ENCODE data around the gene FRMPD1.

The FRMPD1 gene

DNA sequence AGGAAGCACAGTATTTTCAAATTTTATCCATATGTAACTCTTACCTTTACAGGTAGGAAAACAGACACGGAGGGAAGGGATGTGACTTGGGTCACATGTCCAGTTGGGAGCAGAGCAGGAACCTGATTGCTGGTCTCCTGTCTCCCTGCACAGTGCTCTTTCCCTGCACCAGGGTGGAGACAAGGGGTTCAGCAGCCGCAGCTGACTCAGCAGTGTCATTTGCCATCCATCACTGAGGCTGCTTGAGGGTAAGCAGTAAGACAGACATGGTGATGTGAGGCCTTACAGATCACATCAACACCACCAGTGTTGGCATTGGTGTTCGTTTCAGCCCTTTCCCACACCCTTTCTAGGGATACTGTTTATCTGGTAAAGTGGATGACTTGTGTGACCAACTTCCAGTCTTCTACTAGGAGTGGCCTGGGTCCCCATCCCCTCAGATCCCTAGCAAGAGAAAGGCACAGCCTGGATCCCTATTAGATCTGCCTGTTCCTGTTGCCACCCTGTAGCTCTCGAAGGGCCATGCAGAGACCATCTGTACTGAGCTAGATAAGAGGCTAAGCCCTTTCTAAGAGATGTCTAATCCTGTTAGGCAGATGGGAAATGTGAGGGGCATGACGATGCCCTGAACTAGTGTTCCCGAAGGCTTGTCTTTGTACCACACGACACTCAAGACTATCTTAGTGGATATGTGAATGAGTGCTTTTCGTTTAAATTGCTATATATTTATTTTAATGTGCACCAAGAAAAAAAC is 29.1 kb downstream of the FRMPD1 start:
- no peak for DNase-seq (ENCODE audit: low read depth in 2 of 2)

DNA sequence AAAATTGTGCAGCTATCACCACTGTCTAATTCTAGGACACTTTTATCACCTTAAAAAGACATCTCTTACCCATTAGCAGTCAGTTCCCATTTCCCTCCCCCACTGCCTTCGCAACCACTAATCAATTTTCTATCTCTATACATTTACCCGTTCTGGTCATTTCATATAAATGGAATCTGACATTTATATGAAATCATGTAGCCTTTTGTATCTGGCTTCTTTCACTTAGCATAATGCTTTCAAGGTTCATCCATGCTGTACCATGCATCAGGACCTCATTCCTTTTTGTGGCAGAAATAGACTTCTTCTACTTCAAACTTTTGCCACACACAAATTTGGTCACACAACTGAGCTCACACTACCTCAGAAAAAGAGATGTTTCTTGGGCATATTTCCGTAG is 32.2 kb downstream of the FRMPD1 start:
- DNase-seq (ENCODE audit: low read depth in 2 of 2) = no peak

DNA sequence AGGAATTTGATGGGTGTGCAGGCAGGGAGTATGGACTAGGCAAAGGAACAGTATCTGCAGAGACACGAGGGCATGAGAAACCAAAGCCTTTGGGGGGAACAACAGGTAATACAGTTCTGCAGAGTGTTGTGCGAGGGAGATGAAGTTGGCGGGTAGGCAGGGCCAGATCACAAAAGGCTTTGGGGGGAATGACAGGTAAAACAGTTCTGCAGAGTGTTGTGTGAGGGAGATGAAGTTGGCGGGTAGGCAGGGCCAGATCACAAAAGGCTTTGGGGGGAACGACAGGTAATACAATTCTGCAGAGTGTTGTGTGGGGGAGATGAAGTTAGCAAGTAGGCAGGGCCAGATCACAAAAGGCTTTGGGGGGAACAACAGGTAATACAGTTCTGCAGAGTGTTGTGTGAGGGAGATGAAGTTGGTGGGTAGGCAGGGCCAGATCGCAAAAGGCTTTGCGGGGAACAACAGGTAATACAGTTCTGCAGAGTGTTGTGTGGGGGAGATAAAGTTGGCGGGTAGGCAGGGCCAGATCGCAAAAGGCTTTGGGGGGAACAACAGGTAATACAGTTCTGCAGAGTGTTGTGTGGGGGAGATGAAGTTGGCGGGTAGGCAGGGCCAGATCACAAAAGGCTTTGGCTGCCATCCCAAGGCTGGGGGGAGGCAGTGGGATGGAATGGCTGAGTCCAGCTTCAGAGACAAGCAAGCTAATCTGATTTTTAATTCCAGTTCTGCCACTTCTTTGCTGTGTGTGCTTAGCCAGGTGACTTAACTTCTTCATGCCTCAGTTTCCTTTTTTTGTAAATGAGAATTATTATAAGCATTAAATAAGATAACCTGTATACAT is 33.0 kb downstream of the FRMPD1 start:
- DNase-seq (ENCODE audit: low read depth in 2 of 2) = no peak

DNA sequence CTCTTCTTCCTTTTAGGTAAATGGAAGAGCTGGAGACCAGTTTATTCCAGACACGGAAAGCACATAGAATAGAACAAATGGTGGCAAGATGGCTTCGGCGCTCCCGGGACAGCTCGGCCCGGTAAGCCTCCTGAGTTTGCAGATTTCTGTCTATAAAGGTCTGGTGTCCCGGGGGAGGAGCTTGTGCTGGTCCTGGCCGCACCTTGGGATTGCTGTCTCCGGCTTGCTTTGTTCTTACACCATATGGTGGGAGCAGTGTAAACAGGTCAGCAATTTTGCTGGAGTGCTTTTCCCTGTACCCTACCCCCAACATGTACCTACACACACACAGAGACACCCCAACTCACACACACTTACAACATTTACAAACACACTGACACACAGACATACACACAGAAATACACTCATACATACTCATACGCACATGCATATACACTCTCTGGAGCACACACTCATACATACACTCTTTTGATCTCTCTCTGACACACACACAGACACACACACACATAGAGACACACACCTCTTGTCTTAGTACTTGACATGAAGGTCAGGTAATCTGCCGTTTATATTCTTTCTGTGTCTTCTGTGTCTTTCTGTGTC is 42.0 kb downstream of the FRMPD1 start:
- no peak for DNase-seq (ENCODE audit: low read depth in 2 of 2)

DNA sequence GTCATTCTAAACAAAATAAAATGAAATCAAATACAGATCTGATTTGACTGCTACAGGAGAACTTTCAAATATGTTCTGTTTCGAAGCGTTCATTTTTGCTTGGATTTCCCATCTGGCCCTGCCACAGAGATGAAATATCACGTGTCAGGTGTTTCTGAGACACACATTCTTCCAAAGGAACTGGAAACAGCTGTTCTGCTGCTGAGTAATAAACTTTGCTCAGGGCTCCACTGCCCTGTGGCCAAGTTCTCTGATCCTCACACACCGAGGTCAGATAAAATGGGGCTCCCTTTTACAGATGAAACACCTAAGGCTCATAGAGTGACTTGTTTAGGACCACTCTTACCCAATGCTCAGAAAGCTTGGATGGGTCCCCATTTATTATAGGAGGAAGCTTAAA is 42.5 kb downstream of the FRMPD1 start:
- no peak for DNase-seq (ENCODE audit: low read depth in 2 of 2)

DNA sequence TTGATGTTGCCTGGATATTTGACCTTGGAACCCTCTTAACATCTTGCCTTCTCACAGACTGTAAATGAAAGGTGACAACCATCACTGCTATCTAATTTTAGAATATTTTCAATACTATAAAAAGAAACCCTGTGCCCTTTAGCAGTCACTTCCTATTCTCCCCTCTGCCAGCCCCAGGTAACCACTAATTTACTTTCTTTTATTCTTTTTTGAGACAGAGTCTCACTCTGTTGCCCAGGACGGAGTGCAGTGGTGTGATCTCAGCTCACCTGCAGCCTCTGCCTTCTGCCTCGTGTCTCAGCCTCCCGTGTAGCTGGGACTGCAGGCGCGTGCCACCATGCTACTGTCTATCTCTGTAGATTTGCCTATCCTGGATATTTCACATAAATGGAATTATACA is 43.6 kb downstream of the FRMPD1 start:
- no peak for DNase-seq (ENCODE audit: low read depth in 2 of 2)

DNA sequence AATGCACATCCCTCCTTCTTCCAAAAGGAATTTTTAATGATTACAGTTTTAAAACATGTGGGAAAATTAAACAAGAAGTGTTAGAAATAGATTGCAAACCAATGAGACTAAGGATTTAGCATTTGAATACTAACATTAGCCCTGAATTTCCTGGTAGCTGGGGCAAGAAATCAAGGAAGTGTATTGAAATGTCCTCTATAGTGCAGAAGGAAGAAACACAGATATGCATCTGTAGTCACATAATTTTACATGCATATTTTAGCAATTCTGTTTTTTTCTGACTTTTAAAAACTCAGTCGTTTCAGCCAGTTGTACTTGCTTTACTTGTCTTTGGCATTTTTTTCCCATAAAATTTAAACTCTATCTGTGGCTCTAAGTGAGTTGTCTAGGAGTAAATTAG is 45.8 kb downstream of the FRMPD1 start:
- no peak for DNase-seq (ENCODE audit: low read depth in 2 of 2)

DNA sequence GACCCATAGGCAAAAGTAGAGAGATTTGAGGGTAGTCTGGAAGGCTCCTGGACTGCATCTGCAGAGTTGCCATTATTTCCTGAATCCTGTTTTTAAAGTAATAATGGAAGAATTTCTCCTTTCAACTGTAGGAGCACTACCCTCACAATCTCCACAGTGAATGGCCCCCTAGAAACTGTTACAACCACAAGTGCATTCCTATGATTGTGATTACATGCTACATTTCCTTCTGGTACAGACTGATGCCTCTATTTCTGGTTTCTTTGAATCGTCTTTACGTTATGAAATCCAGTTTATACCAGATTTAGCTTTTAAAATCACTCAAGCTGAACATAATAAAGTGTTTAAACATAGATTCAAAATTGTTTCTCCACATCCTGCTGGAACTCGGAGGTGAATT is 49.4 kb downstream of the FRMPD1 start:
- DNase-seq (ENCODE audit: low read depth in 2 of 2) = no peak

DNA sequence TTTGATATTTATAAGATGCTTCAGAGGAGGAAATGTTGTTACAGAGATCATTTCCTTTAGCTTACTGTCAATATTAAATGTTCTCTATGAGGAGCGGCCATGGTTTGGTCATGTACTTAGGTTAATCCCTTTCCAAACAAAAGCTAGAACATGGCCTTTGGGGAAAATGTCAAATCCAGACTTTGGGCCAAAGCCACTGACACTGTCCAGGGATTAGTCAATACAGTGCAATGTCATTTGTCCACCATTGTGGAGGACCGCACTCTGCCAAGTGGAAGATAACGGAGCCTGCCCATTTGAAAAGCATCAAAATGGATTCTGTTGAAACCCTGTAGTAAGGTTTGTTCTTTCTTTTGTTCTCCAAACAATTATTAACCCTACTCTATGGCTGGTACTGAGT is 50.1 kb downstream of the FRMPD1 start:
- DNase-seq (ENCODE audit: low read depth in 2 of 2) = no peak

DNA sequence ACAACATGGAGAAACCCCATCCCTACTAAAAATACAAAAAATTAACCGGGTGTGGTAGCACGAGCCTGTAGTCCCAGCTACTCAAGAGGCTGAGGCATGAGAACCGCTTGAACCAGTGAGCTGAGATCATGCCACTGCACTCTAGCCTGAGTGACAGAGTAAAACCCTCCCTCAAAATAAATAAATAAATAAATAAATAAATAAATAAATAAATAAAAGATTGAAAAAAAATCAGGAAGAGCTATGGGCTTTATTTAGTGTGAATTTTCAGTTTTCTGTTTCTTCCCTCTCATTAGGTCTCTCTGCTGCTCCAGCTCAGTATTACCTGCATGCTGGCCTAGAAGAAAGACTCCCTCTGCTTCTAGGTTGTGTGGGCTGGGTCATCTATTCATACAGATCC is 55.0 kb downstream of the FRMPD1 start:
- DNase-seq (ENCODE audit: low read depth in 2 of 2) = no peak

DNA sequence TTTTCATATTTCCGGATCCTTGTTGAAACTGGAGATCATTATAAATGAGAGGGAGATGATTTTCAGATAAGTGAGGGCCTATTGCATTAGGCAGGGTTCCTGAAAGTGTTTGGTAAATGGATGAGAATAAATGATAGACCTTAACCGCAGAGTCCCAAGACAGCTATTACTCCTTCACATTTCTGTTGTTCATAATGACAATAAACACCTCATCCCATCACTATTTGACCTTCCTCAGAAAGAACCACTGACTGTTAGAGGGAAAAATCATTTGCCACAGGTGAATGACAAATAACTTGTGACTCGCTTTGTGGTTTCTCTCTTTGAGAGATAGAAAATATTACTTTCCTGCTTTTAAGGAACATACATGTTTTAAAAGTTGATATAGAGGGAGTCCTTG is 55.5 kb downstream of the FRMPD1 start:
- peak; percentile 12 to 20 for DNase-seq (ENCODE audit: low read depth in 2 of 2)

DNA sequence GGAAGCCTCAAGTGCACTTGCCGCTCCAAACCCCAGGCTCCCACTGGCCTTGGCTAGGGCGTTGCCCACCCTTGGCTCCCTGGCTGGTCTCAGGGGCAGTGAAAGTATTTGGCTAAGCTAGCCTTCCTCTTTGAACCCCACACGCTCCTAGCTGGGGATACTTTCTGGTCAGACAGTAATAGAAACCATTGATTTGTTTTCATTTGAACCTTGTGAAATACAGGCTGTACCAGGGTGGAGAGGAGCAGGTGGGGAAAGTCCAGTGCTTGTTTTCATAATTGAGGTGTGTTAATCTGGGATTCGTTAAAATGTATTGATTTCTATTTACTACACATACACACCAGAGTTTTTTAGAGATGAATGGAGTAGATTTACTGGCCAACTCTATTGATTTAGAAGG is 57.0 kb downstream of the FRMPD1 start:
- DNase-seq (ENCODE audit: low read depth in 2 of 2) = no peak

DNA sequence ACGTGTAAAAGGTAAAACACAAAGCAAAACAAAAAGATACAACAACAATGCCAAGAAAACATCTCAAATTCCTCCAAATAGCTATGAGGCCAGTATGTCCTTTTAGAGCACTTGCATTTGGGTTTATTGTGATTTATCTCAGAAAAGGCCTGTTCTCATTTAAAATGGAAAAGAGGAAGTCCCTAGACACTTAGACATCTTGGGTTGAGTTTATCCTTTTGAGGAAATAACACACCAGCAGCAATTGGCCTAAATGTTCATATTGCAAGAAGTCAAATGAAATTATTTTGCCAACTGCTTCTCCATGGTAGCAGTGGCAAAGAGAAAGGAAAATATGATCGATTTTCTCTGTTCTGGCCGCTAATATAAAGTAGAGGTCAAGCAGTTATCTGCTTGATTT is 59.3 kb downstream of the FRMPD1 start:
- no peak for DNase-seq (ENCODE audit: low read depth in 2 of 2)

DNA sequence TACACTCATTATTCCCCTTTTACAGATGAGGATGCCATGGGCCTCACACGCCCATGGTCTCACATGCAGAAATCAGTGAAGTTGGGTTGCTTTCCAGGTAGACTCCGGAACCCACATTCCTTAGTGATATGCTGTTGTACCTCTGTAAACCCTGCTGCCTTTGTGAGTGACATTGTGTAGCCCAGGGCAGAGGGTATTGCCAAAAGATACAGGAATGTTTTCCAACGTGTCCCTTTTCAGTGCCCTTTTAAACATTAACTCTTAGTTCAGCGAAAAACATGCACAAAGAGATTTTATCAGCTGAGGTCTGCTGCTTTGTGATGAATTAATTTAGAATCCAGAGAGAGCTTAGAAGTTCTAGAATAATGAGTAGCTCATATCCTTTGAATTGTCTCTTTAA is 64.5 kb downstream of the FRMPD1 start:
- DNase-seq (ENCODE audit: low read depth in 2 of 2) = no peak

DNA sequence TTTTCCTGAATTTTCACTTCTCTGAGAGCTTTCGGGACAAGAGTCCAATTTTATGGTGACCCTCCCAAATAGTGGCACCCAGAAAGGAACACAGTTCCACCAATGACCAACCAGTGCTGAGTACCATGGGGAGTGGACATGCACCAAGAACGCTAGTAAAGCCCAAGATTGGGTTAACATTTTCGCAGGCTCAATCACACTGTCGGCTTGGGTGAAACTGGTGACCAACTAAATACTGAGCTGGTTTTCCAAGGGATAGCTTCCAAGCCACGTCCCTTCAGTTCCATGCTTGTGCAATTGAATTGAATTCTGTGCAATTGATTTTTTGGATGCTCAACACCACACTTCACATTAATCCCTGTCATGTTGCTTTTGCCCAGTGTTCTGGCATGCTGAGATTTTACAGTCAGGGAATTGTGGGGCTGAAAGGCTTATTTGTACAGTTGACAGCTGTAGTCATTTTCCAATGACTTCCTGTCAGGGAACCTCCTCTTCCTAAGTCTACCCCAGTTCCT is 65.3 kb downstream of the FRMPD1 start:
- DNase-seq (ENCODE audit: low read depth in 2 of 2) = no peak

DNA sequence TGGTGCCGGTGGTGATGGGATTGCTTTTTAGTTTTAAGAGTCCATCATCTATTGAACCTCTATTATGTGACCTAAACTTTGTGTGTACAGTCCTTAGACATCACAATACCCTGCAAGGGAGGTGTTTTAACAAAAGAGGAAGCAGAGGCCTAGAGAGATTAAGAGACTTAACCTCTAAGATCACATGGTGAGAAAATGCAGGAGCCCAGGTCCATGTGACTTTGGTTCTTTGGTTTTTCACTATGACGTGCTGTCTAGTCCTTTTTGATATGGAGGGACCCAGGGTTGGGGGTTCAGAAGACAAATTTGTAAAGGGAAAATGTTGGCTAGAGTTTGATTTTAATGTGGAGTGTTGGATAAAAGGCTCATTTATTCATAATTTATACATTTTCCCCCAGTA is 68.8 kb downstream of the FRMPD1 start:
- no peak for DNase-seq (ENCODE audit: low read depth in 2 of 2)

DNA sequence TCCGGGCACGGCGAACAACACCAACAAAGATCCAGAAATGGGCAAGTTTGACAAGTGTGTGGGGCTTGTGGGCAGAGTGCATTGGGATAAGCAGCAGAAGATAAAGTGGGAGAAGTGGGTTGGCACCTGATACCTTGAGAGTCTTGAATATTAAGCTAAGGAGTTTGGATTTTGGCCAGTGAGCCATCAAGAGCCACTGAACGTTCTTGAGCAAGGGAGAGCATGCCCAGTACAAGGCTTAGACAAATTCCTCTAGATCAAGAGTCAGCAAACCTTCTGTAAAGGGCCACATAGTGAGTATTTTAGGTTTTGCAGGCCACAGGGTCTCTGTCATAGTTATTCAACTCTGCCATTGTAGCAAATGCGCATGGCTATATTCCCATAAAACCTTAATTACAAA is 76.3 kb downstream of the FRMPD1 start:
- DNase-seq (ENCODE audit: low read depth in 2 of 2) = no peak

DNA sequence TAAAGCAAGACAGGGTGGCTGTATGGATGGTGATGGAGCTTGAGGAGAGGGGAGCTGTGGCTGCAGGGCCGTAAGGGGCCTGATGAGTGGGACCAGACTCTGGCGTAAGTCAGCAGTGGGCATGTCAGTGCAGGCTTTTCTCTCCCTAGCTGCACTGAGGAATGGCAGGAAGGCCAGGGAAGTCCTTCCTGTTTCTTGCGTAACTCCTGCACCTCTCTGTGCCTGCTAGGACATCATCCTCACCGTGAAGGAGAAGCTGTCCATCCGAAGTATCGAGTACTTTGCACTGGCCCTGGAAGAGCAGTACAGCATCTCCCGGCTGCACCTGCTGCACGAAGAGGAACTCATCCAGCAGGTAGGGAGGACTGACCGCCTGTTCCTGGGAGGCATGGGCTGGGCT is 78.7 kb downstream of the FRMPD1 start:
- DNase-seq (ENCODE audit: low read depth in 2 of 2) = no peak

DNA sequence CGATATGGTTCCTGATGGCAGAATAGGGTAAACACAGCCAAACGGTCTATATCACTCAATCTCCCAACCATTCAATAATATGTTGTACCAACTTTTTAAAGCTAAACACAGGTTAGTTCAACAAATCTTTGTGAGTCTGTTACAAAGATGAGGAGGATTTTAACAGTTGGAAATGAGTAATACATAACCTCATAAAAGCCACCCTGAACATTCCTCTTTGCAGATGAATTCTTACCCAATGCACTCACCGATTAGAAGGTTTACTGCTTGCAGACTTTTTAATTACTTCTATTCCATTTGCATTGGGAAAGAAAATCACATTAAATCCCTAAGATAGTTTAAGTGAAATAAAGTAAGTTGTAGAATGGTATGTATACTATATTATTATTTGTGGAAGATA is 79.5 kb downstream of the FRMPD1 start:
- no peak for DNase-seq (ENCODE audit: low read depth in 2 of 2)

DNA sequence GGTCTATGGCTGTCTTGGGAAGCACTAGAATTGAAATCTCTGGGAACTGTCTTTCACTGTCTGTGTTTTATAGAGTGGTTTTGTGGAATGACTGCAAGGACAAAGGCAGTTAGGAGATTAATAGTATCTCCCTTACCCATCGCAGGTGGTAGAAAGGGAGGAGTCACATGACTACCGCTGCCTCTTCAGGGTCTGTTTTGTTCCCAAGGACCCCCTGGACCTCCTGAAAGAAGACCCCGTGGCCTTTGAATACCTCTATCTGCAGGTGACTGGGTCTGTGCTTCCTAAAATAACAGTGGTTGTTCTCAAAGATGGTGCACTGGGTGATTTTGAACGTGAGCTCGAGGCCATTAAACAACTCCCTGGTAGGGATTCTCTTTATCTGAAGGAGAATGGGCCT is 80.1 kb downstream of the FRMPD1 start:
- DNase-seq (ENCODE audit: low read depth in 2 of 2) = no peak

DNA sequence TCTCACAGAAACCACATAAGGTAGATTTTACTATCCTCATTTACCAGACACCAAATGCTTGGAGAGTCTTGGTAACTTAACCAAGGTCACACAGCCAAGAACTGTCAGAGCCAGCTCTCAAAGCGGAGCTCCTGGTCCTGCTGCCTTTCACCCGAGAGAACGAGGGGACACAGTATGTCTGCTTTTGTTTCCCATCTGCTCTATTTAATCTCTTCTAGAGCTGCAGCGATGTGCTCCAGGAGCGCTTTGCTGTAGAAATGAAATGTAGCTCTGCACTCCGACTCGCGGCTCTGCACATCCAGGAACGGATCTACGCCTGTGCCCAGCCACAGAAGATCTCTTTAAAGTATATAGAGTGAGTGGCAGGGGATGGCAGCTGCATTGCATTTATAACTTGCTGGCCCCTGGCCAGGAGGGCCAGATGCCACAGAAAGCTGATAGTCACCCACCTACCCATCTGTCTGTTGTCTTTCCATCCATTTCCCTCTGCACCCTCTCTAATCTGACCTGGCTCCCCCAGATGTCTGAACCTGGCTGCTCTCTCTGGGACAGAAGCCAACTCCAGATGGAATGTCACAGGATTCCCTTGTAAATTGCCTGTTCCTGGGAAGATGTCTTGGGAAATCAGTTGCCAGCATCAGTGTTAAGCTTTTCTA is 81.5 kb downstream of the FRMPD1 start:
- DNase-seq (ENCODE audit: low read depth in 2 of 2) = no peak

DNA sequence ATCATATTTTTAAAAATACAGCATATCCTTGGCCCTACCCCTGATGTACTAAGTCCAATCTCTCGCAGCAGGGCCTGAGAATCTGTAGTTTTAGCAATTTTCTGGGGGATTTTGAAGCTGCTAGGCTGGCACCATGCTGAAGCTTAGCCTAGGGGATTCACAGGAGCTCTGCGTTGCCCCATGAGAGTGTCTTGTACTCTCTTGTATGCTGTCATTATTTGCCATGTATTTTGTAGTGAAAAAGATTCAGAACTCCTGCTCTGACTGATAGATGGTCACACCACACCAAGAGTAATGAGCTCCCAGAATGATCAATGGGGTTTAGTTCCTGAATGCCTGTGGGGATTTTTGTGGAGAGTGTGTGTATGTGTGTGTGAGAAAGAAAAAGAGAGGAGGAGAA is 82.2 kb downstream of the FRMPD1 start:
- DNase-seq (ENCODE audit: low read depth in 2 of 2) = no peak

Measured in fibroblast of skin of left quadriceps (primary cell).